Amygdala (tissue), 56 donors: ENCODE data around the gene EHD2.
A peak's percentile ranks its signal among the peaks of the same experiment; 100 is the strongest.
"Not testable (repeated sequence)": the region's sequence is repeated elsewhere in the genome, so short reads cannot be mapped to it uniquely, and the experiment has no call there.

Source experiments
- DNase-seq, 56 donors: peaks; one replicate each; lab custom pipeline; 2025; lab: John Stamatoyannopoulos, UW

Gene EHD2

DNA sequence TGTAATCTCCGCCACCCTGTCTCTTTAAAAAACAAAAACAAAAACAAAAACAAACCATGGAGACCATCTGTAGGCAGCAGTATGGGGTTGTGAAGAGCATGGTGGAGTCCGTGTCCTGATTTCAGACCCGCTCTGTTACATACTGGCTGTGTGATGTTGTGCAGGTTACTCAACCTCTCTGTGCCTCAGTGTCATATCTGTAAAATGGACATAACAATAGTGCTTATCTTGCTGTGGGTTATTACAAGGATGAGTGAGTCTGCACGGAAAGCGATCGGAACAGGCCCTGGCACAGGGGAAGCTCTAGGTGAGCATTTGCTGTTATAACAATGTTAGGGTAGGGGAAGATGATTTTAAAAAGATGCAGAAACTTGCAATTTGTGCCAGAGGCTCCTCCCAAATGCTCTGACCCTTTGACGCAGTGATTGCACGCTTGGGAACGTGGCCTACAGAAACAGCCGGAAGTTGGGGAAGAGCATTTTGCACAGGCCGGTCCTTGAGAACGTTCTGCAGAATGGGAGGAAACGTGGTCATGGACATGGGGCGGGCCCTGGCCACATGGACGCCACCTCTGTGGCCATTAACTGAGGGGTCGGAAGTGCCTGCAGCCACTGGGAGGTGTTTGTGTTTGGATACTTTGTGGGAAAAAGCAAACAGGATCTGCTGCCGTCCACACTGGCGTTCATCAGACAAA lies 49.5 kb downstream of the EHD2 start:
- no peak for DNase-seq

DNA sequence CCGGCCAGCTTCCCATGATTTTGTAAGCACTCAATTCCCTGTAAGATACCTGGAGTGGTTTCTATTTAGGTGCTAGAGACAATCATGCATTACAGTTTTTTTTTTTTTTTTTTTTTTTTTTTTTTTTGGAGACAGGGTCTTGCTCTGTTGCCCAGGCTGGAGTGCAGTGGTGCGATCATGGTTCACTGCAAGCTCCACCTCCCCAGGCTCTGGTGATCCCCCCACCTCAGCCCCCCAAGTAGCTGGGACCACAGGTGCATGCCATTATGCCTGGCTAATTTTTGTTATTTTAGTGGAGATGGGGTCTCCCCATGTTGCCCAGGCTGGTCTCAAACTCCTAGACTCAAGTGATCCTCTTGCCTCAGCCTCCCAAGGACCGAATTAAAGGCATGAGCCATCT lies 51.5 kb downstream of the EHD2 start:
- DNase-seq, result not testable (repeated sequence)

DNA sequence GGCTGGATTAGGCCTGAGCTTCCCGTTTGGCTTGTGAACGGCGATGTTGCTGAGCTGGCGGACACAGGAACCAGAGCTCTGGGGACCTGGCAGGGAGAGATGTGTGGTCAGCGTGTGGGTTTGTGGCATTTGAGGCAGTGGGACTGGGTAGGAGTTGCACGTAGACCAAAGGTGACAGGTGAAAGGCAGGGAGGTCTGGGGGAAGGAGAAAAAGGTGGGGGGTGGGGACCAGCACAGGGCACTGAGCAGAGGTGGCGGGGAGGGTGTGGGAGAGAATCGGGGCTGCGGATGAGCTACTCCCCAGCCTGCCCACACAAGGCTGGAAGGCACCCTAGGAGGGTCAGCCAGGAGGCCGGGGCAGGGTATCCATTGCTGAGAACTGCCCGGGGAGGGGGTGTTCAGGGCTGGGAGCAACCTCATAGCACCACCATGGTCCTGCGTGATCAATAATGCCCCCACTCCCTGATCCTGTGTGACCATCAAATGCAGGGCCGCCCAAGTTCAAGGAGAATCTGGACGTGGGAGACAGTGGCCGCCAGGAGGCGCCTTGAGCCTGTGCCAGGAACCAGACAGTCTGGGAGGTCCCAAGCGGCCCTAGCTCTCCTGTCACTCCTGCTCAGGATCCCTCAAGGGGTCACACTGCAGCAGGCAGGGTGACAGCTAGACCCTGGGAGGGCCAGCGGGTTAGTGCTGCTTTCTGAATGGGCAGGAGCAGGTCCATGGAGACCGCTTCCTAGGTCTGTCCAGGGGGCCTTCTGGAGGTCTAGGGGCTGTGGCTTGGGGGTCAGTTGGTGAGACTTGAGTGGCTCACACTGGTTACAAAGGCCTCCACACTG lies 52.5 kb downstream of the EHD2 start:
- peak in 48 of 56 donors; percentile 4 to 85 (median 43) for DNase-seq

DNA sequence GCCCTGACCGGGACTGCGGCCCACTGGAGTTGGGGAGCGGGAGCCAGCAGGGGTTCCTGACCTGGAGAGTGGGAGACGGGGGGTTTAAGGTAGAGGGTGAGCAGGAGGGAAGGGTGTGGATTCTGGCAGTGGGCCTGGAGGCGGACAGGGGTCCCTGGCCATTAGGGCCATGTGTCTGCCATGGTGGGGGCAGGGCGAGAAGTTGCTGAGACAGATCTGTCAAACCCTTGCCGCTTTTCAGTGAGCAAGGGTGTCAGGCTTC lies 53.1 kb downstream of the EHD2 start:
- no peak for DNase-seq

DNA sequence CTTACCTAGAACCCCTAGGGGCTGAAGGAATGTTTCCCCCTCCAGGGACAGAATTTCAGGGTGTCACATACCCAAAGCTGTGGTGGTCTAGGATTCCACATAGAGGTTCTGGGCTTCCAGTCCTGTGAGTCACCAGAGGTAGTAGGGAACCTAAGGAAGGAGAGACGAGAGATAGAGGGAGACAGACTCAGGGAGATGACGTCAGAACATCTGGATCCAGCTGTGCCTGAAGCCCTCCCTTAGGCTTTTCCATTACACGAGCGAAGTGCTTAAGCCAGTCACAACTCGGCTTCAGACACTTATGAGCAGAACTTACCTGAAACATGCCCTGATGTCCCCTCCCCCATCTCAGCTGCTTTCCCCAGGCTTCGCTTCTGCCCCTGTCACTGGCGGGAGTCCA lies 53.4 kb downstream of the EHD2 start:
- no peak for DNase-seq

DNA sequence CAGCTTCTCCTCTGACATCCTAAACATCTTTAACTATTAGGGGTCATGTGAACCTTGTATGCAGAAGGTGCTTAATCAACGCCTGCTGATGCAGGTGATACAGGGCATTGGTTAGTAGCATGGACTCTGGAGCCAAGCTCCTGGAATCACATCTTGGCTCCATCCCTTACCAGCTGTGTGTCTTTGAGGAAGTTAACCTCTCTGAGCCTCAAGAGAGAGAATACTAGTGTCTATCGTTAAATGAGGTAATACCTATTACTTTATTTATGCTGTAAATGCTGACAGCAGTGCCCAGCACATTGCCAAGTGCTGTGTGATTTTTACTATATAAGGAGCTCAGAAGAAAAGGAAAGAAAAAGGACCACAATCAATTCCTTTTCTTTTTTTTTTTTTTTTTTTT lies 54.1 kb downstream of the EHD2 start:
- DNase-seq, result no peak

DNA sequence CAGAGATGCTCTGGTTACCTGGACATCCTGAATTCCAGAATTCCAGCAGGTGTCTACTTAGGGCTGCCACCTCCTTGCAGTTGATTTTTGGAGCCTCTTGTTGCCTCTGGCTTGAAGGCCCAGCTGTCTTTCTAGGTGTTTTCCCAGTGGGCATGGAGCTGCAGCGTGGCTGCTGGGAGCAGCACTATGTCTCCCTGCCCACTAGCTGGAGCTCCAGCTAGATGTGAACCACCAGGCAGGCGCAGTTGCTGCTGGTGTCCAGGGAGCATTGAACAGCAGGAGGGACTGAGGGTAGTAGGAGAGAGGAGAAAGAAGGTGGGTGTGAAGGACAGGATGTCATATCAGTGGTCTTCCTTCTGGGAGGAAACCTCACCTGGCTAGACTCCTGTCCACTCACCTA lies 55.4 kb downstream of the EHD2 start:
- no peak for DNase-seq

DNA sequence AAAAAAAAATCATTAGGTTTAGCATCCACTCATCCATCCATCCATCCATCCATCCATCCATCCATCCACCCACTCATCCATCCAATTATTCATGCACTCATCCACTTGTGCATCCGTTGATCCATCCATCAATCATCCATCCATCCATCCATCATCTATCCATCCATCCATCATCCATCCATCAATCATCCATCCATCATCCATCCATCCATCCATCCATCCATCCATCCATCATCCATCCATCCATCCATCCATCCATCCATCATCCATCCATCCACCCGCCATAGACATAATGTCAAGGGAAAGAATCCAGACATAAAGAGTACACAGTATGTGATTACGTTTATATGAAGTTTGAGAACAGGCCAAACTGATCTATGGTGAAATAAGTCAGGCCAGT lies 56.3 kb downstream of the EHD2 start:
- DNase-seq, result no peak

DNA sequence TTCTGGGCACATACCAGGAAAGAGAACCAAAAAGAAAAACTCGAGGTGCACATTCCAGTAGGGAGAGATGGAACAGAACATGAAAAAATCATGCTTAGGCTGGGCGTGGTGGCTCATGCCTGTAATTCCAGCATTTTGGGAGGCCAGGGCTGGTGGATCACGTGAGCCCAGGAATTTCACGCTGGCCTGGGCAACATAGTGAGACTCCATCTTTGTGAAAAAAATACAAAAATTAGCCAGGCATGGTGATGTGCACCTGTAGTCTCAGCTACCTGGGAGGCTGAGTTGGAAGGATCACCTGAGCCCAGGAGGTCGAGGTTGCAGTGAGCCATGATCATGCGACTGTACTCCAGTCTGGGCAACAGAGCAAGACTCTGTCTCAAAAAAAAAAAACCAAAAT lies 58.1 kb downstream of the EHD2 start:
- not testable (repeated sequence) for DNase-seq

DNA sequence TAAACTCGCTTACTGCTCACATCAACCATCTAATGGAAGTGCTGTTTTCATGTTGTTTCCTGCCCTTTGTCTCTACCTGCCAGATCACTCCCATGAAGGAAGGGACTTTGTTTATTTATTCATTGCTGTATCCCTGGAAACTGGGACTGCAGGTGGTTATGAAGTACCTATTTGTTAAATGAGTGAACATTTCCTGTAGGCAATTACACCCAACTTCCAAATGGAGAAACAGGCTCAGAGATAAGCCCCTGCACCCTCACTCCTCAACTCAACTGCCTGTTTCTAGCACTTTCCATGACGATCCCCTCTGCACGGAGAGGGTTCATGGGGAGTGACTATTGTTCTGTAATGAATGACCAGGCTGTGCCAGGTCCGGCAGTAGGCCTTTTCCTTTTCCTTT lies 63.3 kb downstream of the EHD2 start:
- DNase-seq, result peak in 3 of 56 donors; percentile 15 to 29 (median 16)

DNA sequence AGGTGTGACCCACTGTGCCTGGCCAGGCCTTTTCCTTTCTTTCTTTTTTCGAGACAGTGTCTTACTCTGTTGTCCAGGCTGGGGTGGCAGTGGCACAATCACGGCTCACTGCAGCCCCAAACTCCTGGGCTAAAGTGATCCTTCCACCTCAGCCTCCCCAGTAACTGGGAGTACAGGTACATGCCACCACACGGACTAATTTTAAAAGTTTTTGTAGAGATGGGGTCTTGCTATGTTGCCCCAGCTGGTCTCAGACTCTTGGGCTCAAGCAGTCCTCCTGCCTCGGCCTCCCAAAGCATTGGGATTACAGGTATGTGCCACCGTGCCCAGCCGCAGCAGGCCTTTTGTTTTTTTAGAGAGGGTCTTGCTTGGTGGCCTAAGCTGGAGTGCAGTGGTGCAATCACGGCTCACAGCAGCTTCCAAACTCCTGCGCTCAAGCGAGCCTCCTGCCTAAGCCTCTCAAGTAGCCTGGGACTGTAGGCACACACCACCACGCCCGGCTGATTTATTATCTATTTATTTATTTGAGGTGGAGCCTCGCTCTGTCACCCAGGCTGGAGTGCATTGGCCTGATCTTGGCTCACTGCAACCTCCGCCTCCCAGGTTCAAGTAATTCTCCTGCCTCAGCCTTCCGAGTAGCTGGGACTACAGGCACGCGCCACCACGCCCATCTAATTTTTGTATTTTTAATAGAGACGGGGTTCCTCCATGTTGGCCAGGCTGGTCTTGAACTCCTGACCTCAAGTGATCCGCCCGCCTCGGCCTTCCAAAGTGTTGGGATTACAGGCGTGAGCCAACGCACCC lies 64.2 kb downstream of the EHD2 start:
- not testable (repeated sequence) for DNase-seq

DNA sequence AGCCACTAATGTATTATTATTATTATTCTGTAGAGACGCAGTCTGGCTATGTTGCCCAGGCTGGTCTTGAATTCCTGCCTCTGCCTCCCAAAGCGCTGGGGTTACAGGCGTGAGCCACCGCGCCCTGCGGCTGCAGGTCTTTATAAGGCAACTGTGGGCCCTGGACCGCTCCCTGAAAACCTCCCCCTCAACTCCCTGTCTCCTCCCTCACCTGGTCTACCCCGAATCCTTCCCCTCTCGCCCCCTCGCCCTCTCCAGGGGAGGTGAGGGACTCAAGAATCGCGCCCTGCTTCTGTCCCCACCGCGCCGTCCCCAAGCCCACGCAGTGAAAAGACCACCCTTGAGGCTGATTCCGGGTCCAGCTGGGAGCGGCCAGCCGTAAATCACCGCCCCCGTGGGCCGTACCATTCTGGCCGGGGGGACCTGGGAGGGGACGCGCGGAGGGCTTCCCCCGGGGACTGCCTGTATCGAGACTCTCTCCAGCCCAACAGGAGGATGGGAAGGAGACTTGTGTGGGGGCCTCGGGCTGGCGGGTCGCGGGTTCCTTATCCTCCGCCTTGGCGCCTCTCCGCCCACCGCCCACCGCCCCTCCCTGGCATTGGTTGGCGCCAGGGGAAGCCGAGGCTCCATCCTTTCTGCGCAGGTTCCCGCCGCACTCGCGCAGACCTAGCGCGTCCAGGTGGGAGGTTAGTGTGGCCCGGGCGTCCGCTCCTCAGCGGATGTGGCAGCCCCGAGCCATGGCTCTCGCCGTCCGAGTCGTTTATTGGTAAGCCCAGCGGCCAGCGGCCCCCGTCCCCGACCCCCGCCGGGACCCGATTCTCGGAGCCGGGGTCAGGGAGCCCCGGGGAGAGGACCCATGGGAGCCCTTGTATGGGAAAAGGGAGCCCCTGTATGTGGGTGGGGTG lies 65.1 kb downstream of the EHD2 start, which contains the start of gene SELENOW:
TSS of gene SELENOW (plus strand) at position 655 of the 905 bp plus-strand sequence. CDS start at position 738, 83 bp downstream.
- DNase-seq, result peak in 55 of 56 donors; percentile 40 to 95 (median 82)

DNA sequence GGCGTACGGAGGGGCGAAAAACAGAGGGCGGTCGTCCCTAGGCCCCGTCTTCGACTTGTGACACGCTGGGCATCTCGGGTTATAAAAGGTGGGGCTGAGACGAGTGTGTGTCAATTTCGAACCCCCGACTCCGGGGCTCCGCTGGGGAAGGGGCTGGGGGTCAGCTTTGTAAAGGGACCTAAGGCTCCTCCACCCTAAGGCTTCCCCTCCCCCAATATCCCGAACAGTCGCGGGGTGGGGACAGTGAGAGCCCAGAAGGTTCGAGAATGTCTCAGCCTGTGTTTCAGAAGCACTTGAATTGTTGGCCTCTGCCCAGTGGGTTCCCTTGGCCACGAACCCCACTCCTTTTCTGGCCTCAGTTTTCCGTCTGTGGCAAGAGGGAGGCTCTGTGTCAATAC lies 65.7 kb downstream of the EHD2 start:
- DNase-seq, result peak in 43 of 56 donors; percentile 11 to 73 (median 40)

DNA sequence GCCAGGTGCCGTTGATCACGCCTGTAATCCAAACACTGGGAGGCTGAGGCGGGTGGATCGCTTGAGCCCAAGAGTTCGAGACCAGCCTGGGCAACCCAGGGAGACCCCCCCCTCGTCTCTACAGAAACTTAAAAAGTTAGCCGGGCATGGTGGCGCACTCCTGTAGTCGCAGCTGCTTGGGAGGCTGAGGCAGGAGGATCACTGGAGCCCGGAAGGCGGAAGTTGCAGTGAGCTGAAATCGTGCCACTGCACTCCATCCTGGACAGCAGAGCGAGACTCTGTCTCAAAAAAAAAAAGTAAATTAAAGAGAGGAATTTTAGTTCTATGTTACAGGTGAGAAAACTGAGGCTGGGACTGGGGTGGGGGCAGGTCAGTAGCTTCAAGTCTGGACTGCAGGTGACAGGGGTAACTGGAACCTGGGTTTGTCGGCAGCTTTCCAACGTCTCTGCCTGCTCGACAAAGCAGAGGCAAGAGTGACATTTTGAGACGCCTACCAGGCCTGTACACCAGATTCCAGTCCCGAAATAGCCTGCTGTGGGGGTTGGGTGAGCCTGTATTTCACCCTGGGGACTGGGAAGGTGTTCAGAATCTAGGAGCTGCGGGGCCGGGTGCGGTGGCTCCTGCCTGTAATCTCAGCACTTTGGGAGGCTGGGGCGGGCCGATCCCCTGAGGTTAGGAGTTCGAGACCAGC lies 66.4 kb downstream of the EHD2 start:
- DNase-seq, result peak in 30 of 56 donors; percentile 5 to 54 (median 26)

DNA sequence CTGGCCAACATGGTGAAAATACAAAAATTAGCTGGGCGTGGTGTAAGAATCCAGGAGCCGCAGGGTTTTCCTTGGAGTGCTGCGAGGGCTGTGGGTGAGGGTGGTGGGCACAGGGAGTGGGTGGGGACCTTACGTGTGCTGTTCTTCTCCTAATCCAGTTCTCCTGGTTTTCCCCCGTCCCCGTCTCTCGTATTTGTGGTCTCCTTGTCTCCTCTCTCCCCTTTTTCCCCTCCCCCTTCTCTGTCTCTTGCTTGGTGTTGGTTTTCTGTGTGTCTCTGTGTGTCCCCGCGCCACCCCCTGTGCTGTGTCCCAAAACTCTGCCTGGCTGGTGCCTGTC lies 67.0 kb downstream of the EHD2 start:
- DNase-seq, result no peak

DNA sequence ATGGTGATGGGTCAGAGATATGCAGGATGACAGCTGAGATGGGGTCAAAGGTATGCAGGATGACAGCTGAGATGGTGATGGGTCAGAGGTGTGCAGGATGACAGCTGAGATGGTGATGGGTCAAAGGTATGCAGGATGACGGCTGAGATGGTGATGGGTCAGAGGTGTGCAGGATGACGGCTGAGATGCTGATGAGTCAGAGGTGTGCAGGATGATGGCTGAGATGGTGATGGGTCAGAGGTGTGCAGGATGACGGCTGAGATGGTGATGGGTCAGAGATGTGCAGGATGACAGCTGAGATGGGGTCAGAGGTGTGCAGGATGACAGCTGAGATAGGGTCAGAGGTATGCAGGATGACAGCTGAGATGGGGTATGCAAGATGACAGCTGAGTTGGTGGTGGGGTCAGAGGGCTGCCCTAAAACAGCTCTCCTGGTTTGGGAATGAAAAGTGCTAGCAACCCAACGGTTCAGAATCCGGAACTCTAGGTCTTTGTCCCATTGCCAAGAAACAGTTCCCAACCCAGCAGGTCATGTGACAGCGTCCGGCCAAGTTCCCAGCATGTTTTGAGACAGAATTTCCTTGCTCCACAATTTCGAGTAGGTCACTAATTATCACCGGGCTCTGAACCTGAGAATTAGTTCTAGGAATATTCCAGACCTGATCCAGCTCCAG lies 68.5 kb downstream of the EHD2 start:
- DNase-seq, result peak in 45 of 56 donors; percentile 6 to 81 (median 37)

DNA sequence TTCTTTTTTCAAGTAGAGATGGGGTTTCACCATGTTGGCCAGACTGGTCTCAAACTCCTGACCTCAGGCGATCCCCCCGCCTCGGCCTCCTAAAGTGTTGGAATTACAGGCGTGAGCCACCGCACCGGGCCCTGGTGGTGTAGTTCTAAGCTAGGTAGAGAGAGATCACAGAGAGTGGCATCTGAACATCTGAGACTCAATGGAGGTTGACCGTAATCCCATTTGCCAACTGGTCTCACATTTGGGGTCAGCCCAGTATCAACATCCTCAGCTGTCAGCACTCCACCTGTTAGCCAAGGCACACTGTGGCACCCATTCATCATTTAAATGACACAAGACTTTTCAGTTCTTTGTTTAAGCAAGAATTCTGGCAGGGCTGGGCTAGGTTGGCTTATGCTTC lies 73.3 kb downstream of the EHD2 start:
- DNase-seq, result no peak

DNA sequence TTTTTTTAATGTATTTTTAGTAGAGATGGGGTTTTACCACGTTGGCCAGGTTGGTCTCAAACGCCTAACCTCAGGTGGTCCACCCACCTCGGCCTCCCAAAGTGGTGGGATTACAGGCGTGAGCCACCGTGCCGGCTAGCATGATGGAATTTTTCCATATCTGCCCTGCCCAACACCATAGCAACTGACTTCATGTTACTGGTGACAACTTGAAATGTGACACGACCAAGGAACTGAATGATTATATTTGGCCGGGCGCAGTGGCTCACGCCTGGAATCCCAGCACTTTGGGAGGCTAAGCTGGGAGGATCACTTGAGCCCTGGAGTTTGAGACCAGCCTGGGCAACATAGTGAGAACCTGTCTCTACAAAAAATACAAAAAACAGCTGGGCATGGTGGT lies 74.1 kb downstream of the EHD2 start:
- not testable (repeated sequence) for DNase-seq

DNA sequence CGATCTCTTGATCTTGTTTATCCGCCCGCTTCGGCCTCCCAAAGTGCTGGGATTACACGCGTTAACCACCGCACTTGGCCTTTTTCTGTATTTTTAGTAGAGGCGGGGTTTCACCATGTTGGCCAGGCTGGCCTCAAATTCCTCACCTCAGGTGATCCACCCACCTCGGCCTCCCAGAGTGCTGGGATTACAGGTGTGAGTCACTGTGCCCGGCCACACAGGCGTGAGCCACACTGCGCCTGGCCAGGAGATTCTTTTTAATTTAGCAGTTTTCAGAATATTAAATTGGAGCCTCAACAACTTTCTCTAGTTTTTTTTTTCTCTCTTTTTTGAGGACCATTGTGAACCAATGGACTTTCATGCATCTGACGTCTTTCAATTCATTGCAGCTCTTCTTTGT lies 76.6 kb downstream of the EHD2 start:
- DNase-seq, result not testable (repeated sequence)
